ENCODE results near the gene MACROD2. TPM values are rescaled to one million over a fixed set of nuclear protein-coding genes. Genes with fewer than 3 reads are reported as not detected.

MACROD2 gene
- total RNA-seq, 1 donor from 2014 or later = 3.5 TPM

DNA sequence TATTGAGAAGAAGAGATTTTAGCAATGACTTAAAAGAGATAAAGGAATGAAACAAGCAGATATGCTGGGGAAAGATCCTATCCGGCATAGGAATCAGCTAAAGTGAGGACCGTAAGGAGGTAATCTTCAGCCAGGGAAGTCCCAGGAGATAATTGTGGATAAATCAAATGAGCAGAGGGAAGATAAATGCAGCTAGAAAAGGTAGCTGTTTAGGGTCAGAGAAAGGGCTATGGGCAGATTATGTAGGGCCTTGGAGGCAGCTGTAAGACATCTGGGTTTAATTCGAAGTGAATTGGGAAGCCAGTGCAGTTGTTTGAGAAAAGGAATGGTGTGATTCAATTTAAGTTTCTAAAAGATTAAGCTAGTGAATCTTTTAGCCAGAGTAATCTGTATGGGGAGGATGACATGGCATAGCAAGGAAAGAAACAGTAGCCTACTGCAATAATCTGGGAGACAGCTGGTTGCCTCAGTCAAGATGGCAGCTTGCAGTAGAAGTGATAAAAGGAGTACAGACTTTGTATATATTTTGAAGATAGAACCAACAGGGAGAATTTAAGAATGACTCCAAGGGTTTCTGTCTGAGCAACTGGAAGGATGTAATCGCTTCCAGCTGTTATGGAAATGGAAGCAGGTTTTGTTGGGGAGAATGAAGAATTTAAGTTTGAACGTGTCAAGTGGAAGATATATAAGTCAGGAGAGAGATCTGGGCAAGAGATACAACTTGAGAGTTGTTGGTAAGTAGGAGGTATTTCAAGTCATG is 894.4 kb downstream of the MACROD2 start:
- no peak overlapping the region for H3K27ac ChIP-seq
- no peaks in the 10 kb centered on the region for H3K9me3 ChIP-seq
- no peak for TF ChIP-seq CTCF (IDR thresholded peaks at IDR 0.05)
- no peak for DNase-seq (ENCODE audit: low spot score in 2 of 2)
- intact Hi-C loops (cut with DNase I) = no loop called here
- no peaks in the 10 kb centered on the region for H3K36me3 ChIP-seq
- no peaks in the 10 kb centered on the region for H3K27me3 ChIP-seq
- H3K4me1 ChIP-seq = no peaks in the 10 kb centered on the region
- no peak overlapping the region for H3K4me3 ChIP-seq

DNA sequence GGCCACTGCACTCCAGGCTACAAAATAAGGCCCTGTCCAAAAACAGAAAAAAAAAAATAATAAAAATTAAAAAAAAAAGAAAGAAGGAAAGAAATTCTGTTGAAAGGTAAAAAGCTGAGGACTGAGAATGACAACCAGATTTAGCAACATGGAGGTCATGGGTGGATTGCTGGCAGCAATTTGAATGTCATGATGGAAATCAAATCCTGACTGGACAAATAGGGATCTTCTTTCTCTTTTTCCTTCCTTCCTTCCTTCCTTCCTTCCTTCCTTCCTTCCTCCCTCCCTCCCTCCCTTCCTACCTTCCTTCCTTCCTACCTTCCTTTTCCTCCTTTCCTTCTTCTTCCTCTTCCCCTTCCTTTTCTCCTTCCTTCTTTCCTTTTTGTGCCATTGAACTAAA is 895.4 kb downstream of the MACROD2 start:
- Histone ChIP-seq H3K4me1 (no peaks in the 10 kb centered on the region), H3K4me3 (no peak overlapping the region), H3K9me3 (no peaks in the 10 kb centered on the region), H3K27me3 (no peaks in the 10 kb centered on the region), H3K36me3 (no peaks in the 10 kb centered on the region), H3K27ac (no peak overlapping the region)
- TF ChIP-seq CTCF (IDR thresholded peaks at IDR 0.05) = no peak
- DNase-seq (ENCODE audit: low spot score in 2 of 2) = no peak
- intact Hi-C loops (cut with DNase I) = no loop called here

DNA sequence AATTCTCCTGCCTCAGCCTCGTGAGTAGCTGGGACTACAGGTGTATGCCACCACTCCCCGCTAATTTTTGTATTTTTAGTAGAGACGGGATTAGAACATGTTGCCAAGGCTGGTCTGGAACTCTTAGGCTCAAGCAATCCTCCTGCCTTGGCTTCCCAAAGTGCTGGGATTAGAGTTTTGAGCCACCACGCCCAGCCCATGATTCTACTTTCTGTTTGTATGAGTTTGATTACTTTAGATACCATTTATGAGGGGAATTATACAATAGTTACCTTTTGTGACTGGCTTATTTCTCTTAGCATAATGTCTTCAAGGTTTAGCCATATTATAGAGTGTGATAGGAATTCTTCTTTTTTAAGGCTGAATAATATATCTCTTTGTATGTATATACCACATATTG is 897.5 kb downstream of the MACROD2 start:
- no peak for TF ChIP-seq CTCF (IDR thresholded peaks at IDR 0.05)
- H3K36me3 ChIP-seq = no peaks in the 10 kb centered on the region
- no peak overlapping the region for H3K27ac ChIP-seq
- no peak overlapping the region for H3K4me3 ChIP-seq
- H3K27me3 ChIP-seq = no peaks in the 10 kb centered on the region
- intact Hi-C loops (cut with DNase I) = no loop called here
- H3K9me3 ChIP-seq = no peaks in the 10 kb centered on the region
- no peak for DNase-seq (ENCODE audit: low spot score in 2 of 2)
- H3K4me1 ChIP-seq = no peaks in the 10 kb centered on the region

DNA sequence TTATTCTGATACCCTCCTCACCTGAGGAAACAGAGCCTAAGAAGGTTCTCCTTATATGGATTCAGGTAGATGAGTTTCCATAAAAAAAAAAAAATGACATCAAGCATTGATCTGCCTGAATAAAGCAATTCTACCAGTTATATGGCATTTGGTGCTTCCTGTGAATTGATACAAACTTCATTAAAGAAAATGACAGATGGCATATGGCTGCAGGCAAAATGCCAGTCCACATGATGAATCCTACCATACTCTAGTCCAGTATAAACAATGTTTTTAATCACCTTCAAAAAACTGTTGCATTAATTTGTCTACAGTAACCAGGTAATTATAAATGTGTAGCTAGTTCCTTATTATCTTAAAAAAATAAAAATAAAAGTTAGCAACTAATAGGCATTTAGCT is 901.3 kb downstream of the MACROD2 start:
- TF ChIP-seq CTCF (IDR thresholded peaks at IDR 0.05) = no peak
- Histone ChIP-seq H3K4me1 (no peaks in the 10 kb centered on the region), H3K9me3 (no peaks in the 10 kb centered on the region), H3K4me3 (no peak overlapping the region), H3K36me3 (no peaks in the 10 kb centered on the region), H3K27me3 (no peaks in the 10 kb centered on the region), H3K27ac (no peak overlapping the region)
- intact Hi-C loops (cut with DNase I) = no loop called here
- no peak for DNase-seq (ENCODE audit: low spot score in 2 of 2)

DNA sequence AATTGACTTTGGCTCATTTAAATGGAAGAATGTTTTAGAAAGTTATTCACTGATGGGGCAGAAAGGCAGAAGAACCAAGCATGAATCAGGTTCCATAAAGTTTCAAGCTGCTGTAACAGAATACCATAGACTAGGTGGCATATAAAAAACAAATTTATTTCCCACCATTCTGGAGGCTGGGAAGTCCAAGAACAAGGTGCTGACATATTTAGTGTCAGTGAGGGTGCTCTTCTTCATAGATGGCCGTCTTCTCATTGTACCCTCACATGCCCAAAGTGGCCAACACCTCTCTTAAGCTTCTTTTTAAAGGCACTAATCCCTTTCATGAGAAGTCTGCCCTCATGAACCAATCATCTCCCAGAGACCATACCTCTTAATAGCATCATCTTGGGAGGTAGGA is 902.3 kb downstream of the MACROD2 start:
- DNase-seq (ENCODE audit: low spot score in 2 of 2) = no peak
- Histone ChIP-seq H3K27ac (no peak overlapping the region), H3K27me3 (no peaks in the 10 kb centered on the region), H3K9me3 (no peaks in the 10 kb centered on the region), H3K4me1 (no peaks in the 10 kb centered on the region), H3K4me3 (no peak overlapping the region), H3K36me3 (no peaks in the 10 kb centered on the region)
- intact Hi-C loops (cut with DNase I) = no loop called here
- TF ChIP-seq CTCF (IDR thresholded peaks at IDR 0.05) = no peak
